Smooth muscle cell (in vitro differentiated cells): ENCODE data around the gene CDT1. TPM values are rescaled to one million over a fixed set of nuclear protein-coding genes. Genes with fewer than 3 reads are reported as not detected.

ENCODE experiments used
- DNase-seq: peaks from one replicate; lab custom pipeline; 2025; ENCODE audit not compliant: unreplicated experiment; lab: John Stamatoyannopoulos, UW
- H2AFZ ChIP-seq: fragments of 200-600 bp; sonication (generic); 2 replicates; pipeline ENCODE4 v1.6.0; 2016; ENCODE audit warnings: antibody characterized with exemption, low read depth, mild to moderate bottlenecking
- H3F3A ChIP-seq: fragments of 200-600 bp; sonication (generic); 2 replicates; pipeline ENCODE4 v1.6.0; 2017; ENCODE audit warnings: antibody characterized with exemption, low read depth
- H3K27ac ChIP-seq: fragments of 200-600 bp; sonication (generic); 2 replicates; pipeline ENCODE4 v1.5.1; 2016; ENCODE audit warnings: low read depth, mild to moderate bottlenecking
- H3K27me3 ChIP-seq: fragments of 200-600 bp; sonication (generic); 2 replicates; pipeline ENCODE4 v1.6.1; 2016; ENCODE audit warnings: low read depth, mild to moderate bottlenecking
- H3K36me3 ChIP-seq: fragments of 200-600 bp; sonication (generic); 2 replicates; pipeline ENCODE4 v1.5.1; 2016; ENCODE audit warnings: low read depth
- H3K4me1 ChIP-seq: fragments of 200-600 bp; sonication (generic); 2 replicates; pipeline ENCODE4 v1.5.1; 2016; ENCODE audit warnings: low read depth
- H3K4me2 ChIP-seq: fragments of 200-600 bp; sonication (generic); 2 replicates; pipeline ENCODE4 v1.6.0; 2016; ENCODE audit warnings: mild to moderate bottlenecking
- H3K4me3 ChIP-seq: fragments of 200-600 bp; sonication (generic); 2 replicates; pipeline ENCODE4 v1.5.1; 2016; ENCODE audit warnings: mild to moderate bottlenecking
- H3K79me2 ChIP-seq: fragments of 200-600 bp; sonication (generic); 2 replicates; pipeline ENCODE4 v1.6.0; 2016; ENCODE audit warnings: low read depth, mild to moderate bottlenecking
- H3K9ac ChIP-seq: fragments of 200-600 bp; sonication (generic); 2 replicates; pipeline ENCODE4 v1.6.0; 2016; ENCODE audit warnings: low read depth
- H3K9me3 ChIP-seq: fragments of 200-600 bp; sonication (generic); replicated peaks from 2 replicates; pipeline ENCODE4 v1.5.1; 2016; ENCODE audit warnings: low read depth
- H4K20me1 ChIP-seq: fragments of 200-600 bp; sonication (generic); 2 replicates; pipeline ENCODE4 v1.6.0; 2016; ENCODE audit warnings: low read depth
- CTCF ChIP-seq: fragments of 200-600 bp; sonication (generic); IDR thresholded peaks from 2 replicates; pipeline ENCODE4 v1.5.1; 2017; ENCODE audit warnings: borderline replicate concordance, mild to moderate bottlenecking, antibody characterized with exemption; ENCODE audit not compliant: insufficient read depth, poor library complexity, severe bottlenecking
- WGBS: methylation state at CpG from one replicate; pipeline ENCODE4 v1.1.7; 2016; ENCODE audit warnings: low lambda C conversion rate; 5-methylcytosine and 5-hydroxymethylcytosine counted together
- polyA plus RNA-seq: library from polyadenylated mRNA; unstranded; fragments of >200 nt; fragmentation: Nextera tagmentation; extraction: Ambion mirVana; gene quantifications from 2 replicates; pipeline ENCODE4 v1.2.1, GENCODE V29; 2016
- total RNA-seq: library from RNA; depleted of rRNA; stranded (reverse); fragments of >200 nt; gene quantifications from 2 replicates; pipeline ENCODE4 v1.2.3, GENCODE V29; 2014

Gene CDT1
- total and polyA plus RNA-seq, 2 experiments from 2014 or later, result 5.3 to 13.3 TPM

GRCh38 chr16:88855176-88855575 lies 51.6 kb downstream of the CDT1 start:
- no peak overlapping the region for H3K4me3 ChIP-seq
- H2AFZ ChIP-seq, result no peak overlapping the region
- 95% methylated on average over 8 of the region's 8 CpGs for WGBS
- H3K4me2 ChIP-seq, result peak overlapping the region; percentile 95
- H3K36me3 ChIP-seq, result no peaks in the 10 kb centered on the region
- DNase-seq, result no peak
- H3F3A ChIP-seq, result no peaks in the 10 kb centered on the region
- no peaks in the 10 kb centered on the region for H3K27me3 ChIP-seq
- peaks cover 29% of the 10 kb centered on the region for H4K20me1 ChIP-seq
- H3K79me2 ChIP-seq, result peaks cover 20% of the 10 kb centered on the region
- H3K9ac ChIP-seq, result no peak overlapping the region
- H3K4me1 ChIP-seq, result peaks cover 3% of the 10 kb centered on the region
- H3K27ac ChIP-seq, result no peak overlapping the region
- H3K9me3 ChIP-seq, result no peaks in the 10 kb centered on the region
- TF ChIP-seq CTCF, result no peak

GRCh38 chr16:88855736-88856121 lies 52.1 kb downstream of the CDT1 start:
- H3K79me2 ChIP-seq, result peaks cover 20% of the 10 kb centered on the region
- peaks cover 29% of the 10 kb centered on the region for H4K20me1 ChIP-seq
- no peaks in the 10 kb centered on the region for H3K36me3 ChIP-seq
- no peak for TF ChIP-seq CTCF
- H3K4me2 ChIP-seq, result peak overlapping the region; percentile 95
- H3K9me3 ChIP-seq, result no peaks in the 10 kb centered on the region
- H3K4me3 ChIP-seq, result peak overlapping the region; percentile 84
- no peak overlapping the region for H2AFZ ChIP-seq
- peaks cover 3% of the 10 kb centered on the region for H3K4me1 ChIP-seq
- H3K27me3 ChIP-seq, result no peaks in the 10 kb centered on the region
- H3F3A ChIP-seq, result no peaks in the 10 kb centered on the region
- DNase-seq, result no peak
- H3K27ac ChIP-seq, result no peak overlapping the region
- 86% methylated on average over 13 of the region's 13 CpGs for WGBS
- H3K9ac ChIP-seq, result no peak overlapping the region

- Histone ChIP-seq H3K9ac (peak overlapping the region; percentile 66), H4K20me1 (peaks cover 29% of the 10 kb centered on the region), H3K27ac (no peak overlapping the region), H3K9me3 (no peaks in the 10 kb centered on the region), H3K4me1 (peaks cover 3% of the 10 kb centered on the region), H3K4me3 (peak overlapping the region; percentile 84), H2AFZ (no peak overlapping the region), H3F3A (no peaks in the 10 kb centered on the region), H3K4me2 (peak overlapping the region; percentile 95), H3K27me3 (no peaks in the 10 kb centered on the region), H3K36me3 (no peaks in the 10 kb centered on the region), H3K79me2 (peaks cover 20% of the 10 kb centered on the region)
- DNase-seq, result no peak
- TF ChIP-seq CTCF, result no peak
- WGBS, result 19% methylated on average over 22 of the region's 53 CpGs
Observed at GRCh38 chr16:88856122-88856827, 52.7 kb downstream of the CDT1 start.
